Measurements from ENCODE around the gene CLCN5.

CLCN5 gene

DNA sequence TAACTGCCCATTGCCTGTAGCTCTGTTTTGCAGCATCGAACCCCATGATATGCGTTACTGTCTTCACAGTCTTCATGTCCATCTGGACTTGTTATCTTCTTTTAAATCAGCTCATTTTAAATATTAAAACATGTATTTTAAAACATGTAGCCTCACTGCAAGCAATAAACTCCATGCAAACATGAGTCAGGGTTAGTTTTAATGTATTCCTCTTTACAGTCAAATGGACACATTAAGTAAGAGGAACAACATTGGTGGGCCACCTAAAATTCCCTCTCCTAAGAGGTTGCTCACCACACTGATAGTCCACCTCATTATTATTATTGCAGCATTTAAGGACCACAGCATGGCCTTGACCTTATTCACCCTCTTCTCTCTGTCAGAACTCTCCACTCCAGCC is 74.1 kb downstream of the CLCN5 start:
- H3K4me3 ChIP-seq (ENCODE audit: low read depth, low read length) = no peak overlapping the region
- DNase-seq (ENCODE audit: low read depth) = no peak
- no peak for TF ChIP-seq MYC (IDR thresholded peaks at IDR 0.05; ENCODE audit: low read depth, low read length)
- TF ChIP-seq, protein P1, sequence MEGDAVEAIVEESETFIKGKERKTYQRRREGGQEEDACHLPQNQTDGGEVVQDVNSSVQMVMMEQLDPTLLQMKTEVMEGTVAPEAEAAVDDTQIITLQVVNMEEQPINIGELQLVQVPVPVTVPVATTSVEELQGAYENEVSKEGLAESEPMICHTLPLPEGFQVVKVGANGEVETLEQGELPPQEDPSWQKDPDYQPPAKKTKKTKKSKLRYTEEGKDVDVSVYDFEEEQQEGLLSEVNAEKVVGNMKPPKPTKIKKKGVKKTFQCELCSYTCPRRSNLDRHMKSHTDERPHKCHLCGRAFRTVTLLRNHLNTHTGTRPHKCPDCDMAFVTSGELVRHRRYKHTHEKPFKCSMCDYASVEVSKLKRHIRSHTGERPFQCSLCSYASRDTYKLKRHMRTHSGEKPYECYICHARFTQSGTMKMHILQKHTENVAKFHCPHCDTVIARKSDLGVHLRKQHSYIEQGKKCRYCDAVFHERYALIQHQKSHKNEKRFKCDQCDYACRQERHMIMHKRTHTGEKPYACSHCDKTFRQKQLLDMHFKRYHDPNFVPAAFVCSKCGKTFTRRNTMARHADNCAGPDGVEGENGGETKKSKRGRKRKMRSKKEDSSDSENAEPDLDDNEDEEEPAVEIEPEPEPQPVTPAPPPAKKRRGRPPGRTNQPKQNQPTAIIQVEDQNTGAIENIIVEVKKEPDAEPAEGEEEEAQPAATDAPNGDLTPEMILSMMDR (IDR thresholded peaks at IDR 0.05; ENCODE audit: low read depth, low read length) = no peak
- no peak for TF ChIP-seq POLR2A (IDR thresholded peaks at IDR 0.05; ENCODE audit: extremely low read depth, insufficient read length)
- TF ChIP-seq, protein P2, sequence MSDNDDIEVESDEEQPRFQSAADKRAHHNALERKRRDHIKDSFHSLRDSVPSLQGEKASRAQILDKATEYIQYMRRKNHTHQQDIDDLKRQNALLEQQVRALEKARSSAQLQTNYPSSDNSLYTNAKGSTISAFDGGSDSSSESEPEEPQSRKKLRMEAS (IDR thresholded peaks at IDR 0.05; ENCODE audit: low read depth, low read length) = no peak

DNA sequence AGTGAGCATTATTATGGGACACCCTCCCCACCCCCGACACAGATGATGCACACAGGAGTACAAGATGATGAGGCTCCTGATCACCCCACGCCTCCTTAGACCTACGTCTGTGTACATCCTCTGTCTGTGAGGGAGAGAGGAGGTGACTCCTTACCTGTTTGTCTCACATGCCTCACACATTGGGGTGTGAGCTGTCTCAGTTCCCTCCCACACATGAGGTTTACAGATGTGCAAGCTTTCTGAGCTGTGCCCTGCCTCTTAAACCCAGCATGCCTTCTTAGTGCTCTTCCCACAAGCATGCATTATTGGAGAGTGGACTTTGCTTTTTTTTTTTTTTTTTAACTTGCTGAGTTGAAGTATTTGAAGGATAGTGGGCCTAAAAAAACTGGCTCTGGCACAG is 76.7 kb downstream of the CLCN5 start:
- DNase-seq (ENCODE audit: low read depth) = no peak
- TF ChIP-seq MYC (IDR thresholded peaks at IDR 0.05; ENCODE audit: low read depth, low read length) (no peak), POLR2A (IDR thresholded peaks at IDR 0.05; ENCODE audit: extremely low read depth, insufficient read length) (no peak)
- TF ChIP-seq, protein P2 (IDR thresholded peaks at IDR 0.05; ENCODE audit: low read depth, low read length) = no peak
- TF ChIP-seq, protein P1 (IDR thresholded peaks at IDR 0.05; ENCODE audit: low read depth, low read length) = no peak
- no peak overlapping the region for H3K4me3 ChIP-seq (ENCODE audit: low read depth, low read length)

DNA sequence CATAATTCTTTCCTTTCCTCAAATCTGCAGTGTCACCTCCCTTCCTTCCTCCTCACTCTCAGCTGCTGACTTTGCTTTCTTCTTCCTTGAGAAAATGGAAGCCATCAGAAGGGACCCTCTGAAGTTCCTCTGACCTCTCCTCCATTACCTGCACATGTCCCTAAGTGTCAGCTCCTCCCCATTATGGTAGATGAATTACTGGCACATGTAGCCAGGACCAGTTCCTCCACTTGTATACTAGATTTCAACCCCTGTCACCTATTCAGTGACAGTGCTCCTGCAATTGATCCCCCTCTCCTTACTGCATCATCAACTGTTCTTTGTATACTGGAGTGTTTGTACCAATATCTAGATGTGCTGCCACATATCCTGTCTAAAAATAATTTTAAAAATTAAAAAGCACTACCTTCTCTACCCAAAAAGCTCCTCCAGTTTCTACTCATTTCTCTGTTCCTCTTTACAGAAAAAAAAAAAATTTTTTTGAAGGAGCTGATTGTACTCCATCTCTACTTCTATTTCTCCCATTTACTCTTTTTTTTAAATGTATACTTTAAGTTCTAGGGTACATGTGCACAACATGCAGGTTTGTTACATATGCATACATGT is 78.6 kb downstream of the CLCN5 start:
- DNase-seq (ENCODE audit: low read depth) = no peak
- TF ChIP-seq, protein P1 (IDR thresholded peaks at IDR 0.05; ENCODE audit: low read depth, low read length) = no peak
- no peak for TF ChIP-seq POLR2A (IDR thresholded peaks at IDR 0.05; ENCODE audit: extremely low read depth, insufficient read length)
- no peak for TF ChIP-seq MYC (IDR thresholded peaks at IDR 0.05; ENCODE audit: low read depth, low read length)
- TF ChIP-seq, protein P2 (IDR thresholded peaks at IDR 0.05; ENCODE audit: low read depth, low read length) = no peak
- H3K4me3 ChIP-seq (ENCODE audit: low read depth, low read length) = no peak overlapping the region

DNA sequence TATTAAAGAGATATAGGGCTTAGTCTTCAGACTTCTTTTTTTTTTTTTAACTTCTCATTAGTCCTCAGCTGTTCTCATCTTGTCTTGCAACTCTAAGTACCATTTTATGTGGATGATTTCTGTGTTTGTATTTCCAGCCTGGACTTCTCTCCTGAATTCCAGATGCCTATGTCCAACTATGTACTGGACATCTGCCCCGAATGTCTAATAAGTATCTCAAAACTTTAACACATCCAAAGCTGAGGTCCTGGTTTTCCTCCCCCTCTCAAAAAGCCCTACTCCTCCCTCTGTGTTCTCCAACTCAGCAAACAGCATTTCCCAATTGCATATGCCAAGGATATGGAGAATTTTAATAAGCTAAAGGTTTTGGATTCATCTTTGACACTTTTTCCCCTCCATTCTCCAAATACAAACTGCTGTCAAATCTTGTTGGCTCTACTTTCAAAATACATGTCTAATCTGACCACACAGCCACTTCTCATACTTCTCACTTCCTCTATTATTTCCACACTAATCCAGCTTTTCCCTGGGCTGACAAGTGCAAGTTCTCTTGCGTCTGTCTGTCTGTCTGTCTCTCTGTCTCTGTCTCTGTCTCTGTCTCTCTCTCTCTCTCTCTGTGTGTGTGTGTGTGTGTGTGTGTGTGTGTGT is 79.8 kb downstream of the CLCN5 start:
- no peak overlapping the region for H3K4me3 ChIP-seq (ENCODE audit: low read depth, low read length)
- TF ChIP-seq POLR2A (IDR thresholded peaks at IDR 0.05; ENCODE audit: extremely low read depth, insufficient read length) (no peak), MYC (IDR thresholded peaks at IDR 0.05; ENCODE audit: low read depth, low read length) (no peak)
- TF ChIP-seq, protein P2 (IDR thresholded peaks at IDR 0.05; ENCODE audit: low read depth, low read length) = no peak
- TF ChIP-seq, protein P1 (IDR thresholded peaks at IDR 0.05; ENCODE audit: low read depth, low read length) = no peak
- DNase-seq (ENCODE audit: low read depth) = peak; percentile 37

DNA sequence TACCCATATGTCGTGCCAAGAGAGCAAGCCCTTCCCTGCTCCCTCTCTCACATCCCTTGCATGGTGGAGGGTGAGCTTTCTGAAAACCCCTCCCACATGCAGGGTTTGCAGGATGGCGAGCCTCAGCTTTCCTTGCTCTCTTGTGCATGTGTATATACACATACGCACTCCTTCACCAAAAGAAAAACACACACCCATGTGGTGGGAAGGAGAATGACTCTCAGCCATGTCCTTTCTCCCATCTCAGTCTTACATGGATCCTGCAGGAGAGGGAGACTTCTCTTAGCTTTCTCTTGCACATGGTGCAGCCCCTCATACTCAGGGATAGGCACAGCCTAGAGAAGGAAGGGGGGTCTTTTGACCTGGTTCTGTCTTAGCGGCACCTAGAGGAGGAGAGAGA is 81.1 kb downstream of the CLCN5 start:
- no peak for DNase-seq (ENCODE audit: low read depth)
- no peak for TF ChIP-seq POLR2A (IDR thresholded peaks at IDR 0.05; ENCODE audit: extremely low read depth, insufficient read length)
- TF ChIP-seq, protein P2 (IDR thresholded peaks at IDR 0.05; ENCODE audit: low read depth, low read length) = no peak
- no peak for TF ChIP-seq MYC (IDR thresholded peaks at IDR 0.05; ENCODE audit: low read depth, low read length)
- TF ChIP-seq, protein P1 (IDR thresholded peaks at IDR 0.05; ENCODE audit: low read depth, low read length) = no peak
- H3K4me3 ChIP-seq (ENCODE audit: low read depth, low read length) = no peak overlapping the region

Measured in NB4 (cell line).